Measurements from ENCODE around the gene VARS2.

The VARS2 gene

DNA sequence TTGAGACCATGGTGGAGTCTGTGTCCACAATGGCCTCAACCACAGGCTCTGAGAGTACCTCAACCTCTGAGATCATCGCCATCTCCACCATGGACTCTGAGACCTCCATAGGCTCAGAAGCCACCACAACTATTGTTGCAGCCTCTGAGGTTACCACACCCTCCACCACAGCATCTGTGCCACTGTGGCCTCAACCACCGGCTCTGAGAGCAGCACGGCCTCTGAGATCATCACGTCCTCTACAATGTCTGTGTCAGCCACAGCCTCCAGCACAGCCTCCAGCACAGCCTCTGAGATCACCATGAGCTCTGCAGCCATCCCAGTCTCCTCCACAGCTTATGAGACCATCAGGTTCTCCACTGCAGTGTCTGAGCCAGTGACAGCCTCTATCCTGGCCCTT lies 50.0 kb downstream of the VARS2 start (continued):
- TF ChIP-seq, protein P1, sequence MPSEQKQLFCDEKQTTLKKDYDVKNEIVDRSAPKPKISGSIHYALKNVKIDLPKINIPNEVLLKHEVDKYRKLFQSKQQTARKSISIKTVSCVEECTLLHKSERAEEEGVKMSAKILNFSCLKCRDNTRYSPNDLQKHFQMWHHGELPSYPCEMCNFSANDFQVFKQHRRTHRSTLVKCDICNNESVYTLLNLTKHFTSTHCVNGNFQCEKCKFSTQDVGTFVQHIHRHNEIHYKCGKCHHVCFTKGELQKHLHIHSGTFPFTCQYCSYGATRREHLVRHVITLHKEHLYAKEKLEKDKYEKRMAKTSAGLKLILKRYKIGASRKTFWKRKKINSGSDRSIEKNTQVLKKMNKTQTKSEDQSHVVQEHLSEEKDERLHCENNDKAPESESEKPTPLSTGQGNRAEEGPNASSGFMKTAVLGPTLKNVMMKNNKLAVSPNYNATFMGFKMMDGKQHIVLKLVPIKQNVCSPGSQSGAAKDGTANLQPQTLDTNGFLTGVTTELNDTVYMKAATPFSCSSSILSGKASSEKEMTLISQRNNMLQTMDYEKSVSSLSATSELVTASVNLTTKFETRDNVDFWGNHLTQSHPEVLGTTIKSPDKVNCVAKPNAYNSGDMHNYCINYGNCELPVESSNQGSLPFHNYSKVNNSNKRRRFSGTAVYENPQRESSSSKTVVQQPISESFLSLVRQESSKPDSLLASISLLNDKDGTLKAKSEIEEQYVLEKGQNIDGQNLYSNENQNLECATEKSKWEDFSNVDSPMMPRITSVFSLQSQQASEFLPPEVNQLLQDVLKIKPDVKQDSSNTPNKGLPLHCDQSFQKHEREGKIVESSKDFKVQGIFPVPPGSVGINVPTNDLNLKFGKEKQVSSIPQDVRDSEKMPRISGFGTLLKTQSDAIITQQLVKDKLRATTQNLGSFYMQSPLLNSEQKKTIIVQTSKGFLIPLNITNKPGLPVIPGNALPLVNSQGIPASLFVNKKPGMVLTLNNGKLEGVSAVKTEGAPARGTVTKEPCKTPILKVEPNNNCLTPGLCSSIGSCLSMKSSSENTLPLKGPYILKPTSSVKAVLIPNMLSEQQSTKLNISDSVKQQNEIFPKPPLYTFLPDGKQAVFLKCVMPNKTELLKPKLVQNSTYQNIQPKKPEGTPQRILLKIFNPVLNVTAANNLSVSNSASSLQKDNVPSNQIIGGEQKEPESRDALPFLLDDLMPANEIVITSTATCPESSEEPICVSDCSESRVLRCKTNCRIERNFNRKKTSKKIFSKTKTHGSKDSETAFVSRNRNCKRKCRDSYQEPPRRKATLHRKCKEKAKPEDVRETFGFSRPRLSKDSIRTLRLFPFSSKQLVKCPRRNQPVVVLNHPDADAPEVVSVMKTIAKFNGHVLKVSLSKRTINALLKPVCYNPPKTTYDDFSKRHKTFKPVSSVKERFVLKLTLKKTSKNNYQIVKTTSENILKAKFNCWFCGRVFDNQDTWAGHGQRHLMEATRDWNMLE (tag by site-specific recombination; conservative IDR thresholded peaks at IDR 0.05; ENCODE audit: low read depth) = no peak
- TF ChIP-seq ZBTB48 (tag by site-specific recombination; IDR thresholded peaks at IDR 0.05) (no peak), ZNF548 (tag by site-specific recombination; IDR thresholded peaks at IDR 0.05) (no peak)
- TF ChIP-seq, protein P2, sequence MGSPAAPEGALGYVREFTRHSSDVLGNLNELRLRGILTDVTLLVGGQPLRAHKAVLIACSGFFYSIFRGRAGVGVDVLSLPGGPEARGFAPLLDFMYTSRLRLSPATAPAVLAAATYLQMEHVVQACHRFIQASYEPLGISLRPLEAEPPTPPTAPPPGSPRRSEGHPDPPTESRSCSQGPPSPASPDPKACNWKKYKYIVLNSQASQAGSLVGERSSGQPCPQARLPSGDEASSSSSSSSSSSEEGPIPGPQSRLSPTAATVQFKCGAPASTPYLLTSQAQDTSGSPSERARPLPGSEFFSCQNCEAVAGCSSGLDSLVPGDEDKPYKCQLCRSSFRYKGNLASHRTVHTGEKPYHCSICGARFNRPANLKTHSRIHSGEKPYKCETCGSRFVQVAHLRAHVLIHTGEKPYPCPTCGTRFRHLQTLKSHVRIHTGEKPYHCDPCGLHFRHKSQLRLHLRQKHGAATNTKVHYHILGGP (tag by site-specific recombination; IDR thresholded peaks at IDR 0.05) = no peak

DNA sequence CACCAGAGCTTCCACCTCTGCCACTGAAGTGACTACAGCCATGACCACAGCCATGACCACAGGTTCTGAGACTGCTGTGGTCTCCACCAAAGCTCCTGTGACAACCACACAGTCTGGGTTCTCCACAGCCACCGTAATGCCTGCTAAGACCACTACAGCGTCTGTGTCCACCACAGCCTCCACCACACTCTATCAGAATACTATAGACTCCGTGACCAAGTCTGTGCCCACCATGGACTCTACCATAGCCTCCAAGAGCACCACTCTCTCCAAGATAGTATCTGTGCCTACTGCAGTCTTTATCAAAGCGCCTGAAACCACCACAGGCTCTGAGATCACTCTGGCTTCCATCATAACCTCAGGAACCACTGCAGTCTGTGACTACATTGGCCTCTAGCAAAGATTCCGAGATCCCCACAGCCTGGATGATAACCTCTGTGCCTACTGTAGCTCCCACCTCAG lies 51.1 kb downstream of the VARS2 start:
- Histone ChIP-seq H3K4me3 (ENCODE audit: low read depth, low read length) (no peak overlapping the region), H3K27ac (ENCODE audit: extremely low read depth, low read depth, low read length) (no peak overlapping the region), H3K9me3 (ENCODE audit: control insufficient read depth, insufficient read depth, low read depth, low read length) (no peaks in the 10 kb centered on the region), H3K36me3 (ENCODE audit: control insufficient read depth in 2 of 2, insufficient read depth in 1 of 2, low read length in 2 of 2) (no peaks in the 10 kb centered on the region), H3K4me1 (ENCODE audit: control insufficient read depth, insufficient read depth, low read length) (peaks cover 2% of the 10 kb centered on the region; the same call in 1 of the 2 replicates)
- POLR2A ChIA-PET = no interaction called here
- CTCF ChIA-PET = no interaction called here
- no peak for TF ChIP-seq ZFP3 (tag by site-specific recombination; IDR thresholded peaks at IDR 0.05; ENCODE audit: low read depth)
- TF ChIP-seq, protein P3, sequence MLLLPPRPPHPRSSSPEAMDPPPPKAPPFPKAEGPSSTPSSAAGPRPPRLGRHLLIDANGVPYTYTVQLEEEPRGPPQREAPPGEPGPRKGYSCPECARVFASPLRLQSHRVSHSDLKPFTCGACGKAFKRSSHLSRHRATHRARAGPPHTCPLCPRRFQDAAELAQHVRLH (tag by site-specific recombination; IDR thresholded peaks at IDR 0.05) = no peak

DNA sequence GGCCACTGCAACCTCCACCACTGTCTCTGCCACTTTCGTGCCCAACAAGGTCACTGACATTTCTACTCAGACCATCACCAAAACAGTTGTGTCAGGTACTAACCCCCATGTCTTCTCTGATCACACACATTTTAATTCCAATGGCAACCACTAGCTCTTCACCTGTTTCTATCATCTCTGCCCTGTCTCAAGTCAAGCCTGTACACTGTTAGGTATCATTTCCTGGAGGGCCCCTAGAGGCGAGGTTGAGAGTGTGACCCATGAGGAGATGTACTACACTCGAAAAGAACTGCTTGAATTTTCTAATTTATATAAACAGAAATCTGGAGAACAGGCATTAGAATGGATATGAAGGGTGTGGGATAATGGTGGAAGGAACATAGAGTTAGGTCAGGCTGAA lies 52.1 kb downstream of the VARS2 start:
- no peak overlapping the region for H3K4me3 ChIP-seq (ENCODE audit: low read depth, low read length)
- no peak overlapping the region for H3K27ac ChIP-seq (ENCODE audit: extremely low read depth, low read depth, low read length)
- no peaks in the 10 kb centered on the region for H3K36me3 ChIP-seq (ENCODE audit: control insufficient read depth in 2 of 2, insufficient read depth in 1 of 2, low read length in 2 of 2)
- no peaks in the 10 kb centered on the region for H3K9me3 ChIP-seq (ENCODE audit: control insufficient read depth, insufficient read depth, low read depth, low read length)
- POLR2A ChIA-PET = no interaction called here
- H3K4me1 ChIP-seq (ENCODE audit: control insufficient read depth, insufficient read depth, low read length) = peaks cover 2% of the 10 kb centered on the region; the same call in 1 of the 2 replicates
- CTCF ChIA-PET = interaction anchor here (1.4 kb wide), 1 partner anchor 16 kb away, joined by 3 read pairs; no protein-coding TSS in a partner anchor
- TF ChIP-seq ZNF37A (tag by site-specific recombination; IDR thresholded peaks at IDR 0.05) (no peak), ZNF121 (tag by site-specific recombination; IDR thresholded peaks at IDR 0.05) (no peak), ZEB2 (tag by site-specific recombination; IDR thresholded peaks at IDR 0.05) (no peak), ZNF843 (tag by site-specific recombination; IDR thresholded peaks at IDR 0.05) (no peak), ZSCAN30 (tag by site-specific recombination; IDR thresholded peaks at IDR 0.05) (no peak), ZNF785 (tag by site-specific recombination; IDR thresholded peaks at IDR 0.05) (no peak), OVOL3 (tag by site-specific recombination; IDR thresholded peaks at IDR 0.05) (no peak), ZNF544 (tag by site-specific recombination; IDR thresholded peaks at IDR 0.05) (no peak), ZNF221 (tag by site-specific recombination; IDR thresholded peaks at IDR 0.05; ENCODE audit: borderline replicate concordance) (no peak), SP7 (tag by site-specific recombination; IDR thresholded peaks at IDR 0.05) (no peak)
- TF ChIP-seq, protein P4, sequence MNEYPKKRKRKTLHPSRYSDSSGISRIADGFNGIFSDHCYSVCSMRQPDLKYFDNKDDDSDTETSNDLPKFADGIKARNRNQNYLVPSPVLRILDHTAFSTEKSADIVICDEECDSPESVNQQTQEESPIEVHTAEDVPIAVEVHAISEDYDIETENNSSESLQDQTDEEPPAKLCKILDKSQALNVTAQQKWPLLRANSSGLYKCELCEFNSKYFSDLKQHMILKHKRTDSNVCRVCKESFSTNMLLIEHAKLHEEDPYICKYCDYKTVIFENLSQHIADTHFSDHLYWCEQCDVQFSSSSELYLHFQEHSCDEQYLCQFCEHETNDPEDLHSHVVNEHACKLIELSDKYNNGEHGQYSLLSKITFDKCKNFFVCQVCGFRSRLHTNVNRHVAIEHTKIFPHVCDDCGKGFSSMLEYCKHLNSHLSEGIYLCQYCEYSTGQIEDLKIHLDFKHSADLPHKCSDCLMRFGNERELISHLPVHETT (tag by site-specific recombination; IDR thresholded peaks at IDR 0.05) = no peak
- TF ChIP-seq, protein P5, sequence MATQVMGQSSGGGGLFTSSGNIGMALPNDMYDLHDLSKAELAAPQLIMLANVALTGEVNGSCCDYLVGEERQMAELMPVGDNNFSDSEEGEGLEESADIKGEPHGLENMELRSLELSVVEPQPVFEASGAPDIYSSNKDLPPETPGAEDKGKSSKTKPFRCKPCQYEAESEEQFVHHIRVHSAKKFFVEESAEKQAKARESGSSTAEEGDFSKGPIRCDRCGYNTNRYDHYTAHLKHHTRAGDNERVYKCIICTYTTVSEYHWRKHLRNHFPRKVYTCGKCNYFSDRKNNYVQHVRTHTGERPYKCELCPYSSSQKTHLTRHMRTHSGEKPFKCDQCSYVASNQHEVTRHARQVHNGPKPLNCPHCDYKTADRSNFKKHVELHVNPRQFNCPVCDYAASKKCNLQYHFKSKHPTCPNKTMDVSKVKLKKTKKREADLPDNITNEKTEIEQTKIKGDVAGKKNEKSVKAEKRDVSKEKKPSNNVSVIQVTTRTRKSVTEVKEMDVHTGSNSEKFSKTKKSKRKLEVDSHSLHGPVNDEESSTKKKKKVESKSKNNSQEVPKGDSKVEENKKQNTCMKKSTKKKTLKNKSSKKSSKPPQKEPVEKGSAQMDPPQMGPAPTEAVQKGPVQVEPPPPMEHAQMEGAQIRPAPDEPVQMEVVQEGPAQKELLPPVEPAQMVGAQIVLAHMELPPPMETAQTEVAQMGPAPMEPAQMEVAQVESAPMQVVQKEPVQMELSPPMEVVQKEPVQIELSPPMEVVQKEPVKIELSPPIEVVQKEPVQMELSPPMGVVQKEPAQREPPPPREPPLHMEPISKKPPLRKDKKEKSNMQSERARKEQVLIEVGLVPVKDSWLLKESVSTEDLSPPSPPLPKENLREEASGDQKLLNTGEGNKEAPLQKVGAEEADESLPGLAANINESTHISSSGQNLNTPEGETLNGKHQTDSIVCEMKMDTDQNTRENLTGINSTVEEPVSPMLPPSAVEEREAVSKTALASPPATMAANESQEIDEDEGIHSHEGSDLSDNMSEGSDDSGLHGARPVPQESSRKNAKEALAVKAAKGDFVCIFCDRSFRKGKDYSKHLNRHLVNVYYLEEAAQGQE (tag by site-specific recombination; IDR thresholded peaks at IDR 0.05) = no peak
- TF ChIP-seq, protein P3 (tag by site-specific recombination; IDR thresholded peaks at IDR 0.05) = no peak
- TF ChIP-seq, protein P2 (tag by site-specific recombination; IDR thresholded peaks at IDR 0.05) = no peak
